Dermis microvascular lymphatic vessel endothelial cell (primary cell): ENCODE data around the gene SLFN12. TPM values are rescaled to one million over a fixed set of nuclear protein-coding genes. Genes with fewer than 3 reads are reported as not detected.
"Not testable (repeated sequence)": the region's sequence is repeated elsewhere in the genome, so short reads cannot be mapped to it uniquely, and the experiment has no call there.

Experiments
- DNase-seq, 2 donors: peaks; one replicate each; pipeline versions ENCODE4 v3.0.0 to v3.0.0-alpha.2; 2010; ENCODE audit warnings: low read depth in 2 of 2
- total RNA-seq: library from RNA; depleted of rRNA; stranded (reverse); fragments of >200 nt; gene quantifications from 2 replicates; pipeline ENCODE4 v1.2.1, GENCODE V29; 2014

Gene SLFN12
- total RNA-seq, 1 donor from 2014 or later = 36.1 TPM

GRCh38 chr17:35414247-35414646, 18.1 kb downstream of the SLFN12 start:
- DNase-seq = no peak

- no peak for DNase-seq
These were observed 24.8 kb downstream of the SLFN12 start for GRCh38 chr17:35407531-35407930.

GRCh38 chr17:35406568-35406967, 25.7 kb downstream of the SLFN12 start:
- no peak for DNase-seq

DNA sequence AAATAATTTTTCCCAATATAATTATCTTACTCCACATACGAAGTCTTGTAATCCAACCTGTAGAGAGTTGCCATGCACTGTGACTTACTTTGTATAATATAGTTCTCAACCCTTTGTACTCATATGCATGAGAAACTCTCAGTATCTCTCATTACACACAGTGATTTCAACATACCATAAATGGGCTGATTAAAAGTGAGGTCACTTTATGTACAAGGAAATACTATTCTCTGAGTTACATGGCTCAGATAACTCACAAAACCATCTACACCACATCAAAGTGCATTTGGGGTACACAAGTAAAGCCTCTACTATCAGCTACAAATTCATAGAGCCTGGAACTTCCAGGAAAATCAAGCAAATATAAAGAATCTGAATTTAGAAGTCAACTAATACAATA, 27.9 kb downstream of the SLFN12 start:
- DNase-seq = no peak

- DNase-seq = not testable (repeated sequence)
These were observed 38.5 kb downstream of the SLFN12 start for GRCh38 chr17:35393783-35394182.

GRCh38 chr17:35390663-35391062, 41.6 kb downstream of the SLFN12 start:
- DNase-seq = no peak

DNA sequence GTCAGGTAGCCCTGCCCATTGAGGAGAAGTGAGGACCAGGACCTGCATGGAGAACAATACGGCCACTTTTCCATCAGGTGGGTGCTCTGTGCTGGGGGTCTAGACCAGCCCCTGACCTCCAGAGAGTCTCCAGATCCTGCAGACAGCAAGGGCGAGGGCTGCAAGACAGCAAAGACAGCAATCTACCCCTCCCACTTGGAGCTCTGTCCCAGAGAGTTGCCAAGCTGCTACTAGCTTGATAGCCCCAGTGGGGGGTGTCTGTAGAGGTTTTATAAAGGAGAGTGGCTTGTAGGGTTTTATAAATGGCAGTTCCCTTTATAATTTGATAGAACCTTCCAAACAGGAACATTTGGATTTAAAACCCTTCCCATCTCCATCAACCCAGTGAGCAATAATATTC, 42.1 kb downstream of the SLFN12 start:
- no peak for DNase-seq

DNA sequence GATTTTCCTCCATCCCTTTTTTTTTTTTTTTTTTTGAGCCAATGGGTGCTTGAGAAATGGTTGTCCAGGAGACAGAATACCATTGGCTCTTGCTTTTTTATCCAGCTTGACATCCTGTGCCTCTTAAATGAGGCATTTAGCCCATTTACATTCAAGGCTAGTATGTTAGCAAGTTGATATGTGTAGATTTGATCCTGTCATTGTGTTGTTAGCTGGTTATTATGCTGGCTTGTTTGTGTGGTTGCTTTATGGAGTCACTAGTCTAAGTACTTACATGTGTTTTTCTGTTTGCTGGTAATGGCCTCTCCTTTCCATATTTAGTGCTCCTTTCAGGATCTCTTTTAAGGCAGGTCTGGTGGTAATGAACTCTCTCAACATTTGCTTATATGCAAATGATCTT, 44.8 kb downstream of the SLFN12 start:
- DNase-seq = no peak

- no peak for DNase-seq
These were observed 54.6 kb downstream of the SLFN12 start for GRCh38 chr17:35377706-35378105.

DNA sequence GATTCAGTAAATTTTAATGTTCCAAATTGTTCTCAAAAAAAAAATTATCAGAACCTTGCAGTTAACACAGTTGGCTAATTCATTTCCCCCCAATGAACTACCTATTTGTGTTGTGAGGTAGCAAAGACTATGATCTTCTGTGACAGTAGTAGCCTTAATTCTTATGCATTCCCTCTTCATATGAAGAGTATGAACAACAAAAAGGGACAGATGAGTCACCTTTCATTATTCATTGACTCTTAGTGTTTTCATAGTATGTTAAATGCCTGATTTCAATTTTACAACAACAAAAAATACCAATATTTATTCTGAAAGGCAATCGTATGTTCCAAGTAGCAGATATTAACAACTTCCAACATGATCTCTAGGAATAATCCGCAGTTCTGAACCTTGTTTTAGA, 55.2 kb downstream of the SLFN12 start:
- no peak for DNase-seq

- DNase-seq = peak in 1 of 2 donors; percentile 32
These were observed 56.1 kb downstream of the SLFN12 start for GRCh38 chr17:35376245-35376644.

DNA sequence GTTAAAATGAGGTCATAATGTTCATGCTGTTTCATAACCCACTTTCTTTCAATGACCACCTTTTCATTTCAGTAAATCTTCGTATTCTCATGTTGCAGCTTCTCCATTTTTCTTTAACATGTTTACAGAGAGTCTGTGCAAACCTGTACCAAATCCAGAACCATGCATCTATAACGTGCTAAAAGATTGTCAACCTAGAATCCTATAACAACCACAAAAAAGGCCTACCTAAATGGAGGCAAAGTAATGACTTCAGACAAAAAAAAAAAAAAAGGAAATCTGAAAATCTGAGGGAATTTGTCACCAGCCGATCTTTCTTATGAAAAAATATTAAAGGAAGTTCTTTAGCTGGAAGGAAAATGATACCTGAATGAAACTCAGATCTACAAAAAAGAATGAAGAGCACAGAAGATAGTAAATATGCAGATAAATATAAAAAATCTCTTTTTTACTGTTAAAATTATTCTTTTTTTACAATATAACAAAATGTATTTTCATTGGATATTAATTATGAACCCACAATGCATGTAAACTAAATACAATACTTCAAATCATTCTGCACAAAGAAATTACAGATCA, 57.4 kb downstream of the SLFN12 start:
- no peak for DNase-seq

GRCh38 chr17:35373984-35374765, 58.1 kb downstream of the SLFN12 start:
- DNase-seq = peak; percentile 31 to 49

DNA sequence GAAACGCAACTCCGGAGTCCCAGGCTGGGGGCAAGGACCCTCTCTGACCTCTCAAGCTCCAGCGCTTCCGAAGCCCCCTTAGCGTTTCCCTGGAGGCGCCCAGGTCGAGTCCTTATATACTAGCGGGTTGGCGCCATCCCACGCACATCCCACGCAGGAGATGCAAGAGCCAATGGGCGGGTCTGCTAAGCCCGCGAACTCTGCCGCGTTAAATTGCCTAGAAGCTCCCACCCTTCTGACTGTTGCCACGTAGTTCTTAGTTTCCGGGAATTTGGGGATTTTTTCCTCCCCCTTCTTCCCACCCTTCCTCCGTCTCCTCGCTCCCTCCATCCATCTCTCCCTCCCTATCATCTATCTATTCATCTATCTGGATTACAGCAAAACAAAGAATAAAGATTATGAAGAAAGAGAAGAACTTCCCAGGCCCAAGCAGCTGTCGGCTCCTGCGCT, 58.7 kb downstream of the SLFN12 start, which contains the start of gene SLFN11:
Gene SLFN11, minus strand, starts transcription at position 88 of the 450 bp plus-strand sequence. CDS start 9,814 bp downstream, outside the sequence.
- DNase-seq = peak; percentile 85 to 94

GRCh38 chr17:35372846-35373533, 59.3 kb downstream of the SLFN12 start:
- DNase-seq = peak in 1 of 2 donors; percentile 5

DNA sequence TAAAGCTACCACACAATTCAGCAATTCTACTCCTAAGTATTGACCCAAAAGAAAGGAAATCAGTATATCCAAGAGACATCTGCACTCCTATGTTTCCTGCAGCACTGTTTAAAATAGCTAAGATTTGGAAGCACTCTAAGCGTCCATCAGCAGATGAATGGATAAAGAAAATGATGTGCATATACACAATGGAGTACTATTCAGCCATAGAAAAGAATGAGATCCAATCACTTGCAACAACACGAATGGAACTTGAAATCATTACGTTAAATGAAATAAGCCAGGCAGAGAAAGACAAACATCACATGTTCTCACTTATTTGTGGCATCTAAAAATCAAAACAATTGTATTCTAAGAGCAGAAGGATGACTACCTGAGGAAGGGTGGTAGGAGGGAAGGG, 60.4 kb downstream of the SLFN12 start:
- no peak for DNase-seq

GRCh38 chr17:35368081-35368830, 64.0 kb downstream of the SLFN12 start:
- no peak for DNase-seq

DNA sequence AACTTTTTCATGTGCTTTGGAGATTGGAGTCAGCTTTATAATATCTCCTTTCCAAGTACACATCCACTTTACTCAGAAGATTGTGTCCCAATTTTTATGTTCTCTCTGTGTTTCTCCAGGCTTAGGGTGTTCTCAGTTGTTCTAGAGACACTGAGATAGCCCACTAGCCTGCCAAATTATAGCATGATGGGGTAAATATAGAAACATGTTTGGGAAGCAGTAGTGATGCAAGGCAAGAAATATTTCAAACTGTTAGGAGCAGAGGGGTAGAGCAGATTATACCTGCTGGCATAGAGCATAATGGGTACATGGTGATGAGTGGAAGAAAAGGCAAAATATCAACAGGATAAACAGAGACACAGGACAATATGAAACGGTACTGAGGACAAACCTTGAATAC, 71.3 kb downstream of the SLFN12 start:
- DNase-seq = no peak
